ENCODE data around the gene KCTD6. TPM values are rescaled to one million over a fixed set of nuclear protein-coding genes. Genes with fewer than 3 reads are reported as not detected.

KCTD6 gene
- total RNA-seq, 1 donor from 2014 or later: 4.2 TPM

GRCh38 chr3:58551636-58552180 lies 59.8 kb downstream of the KCTD6 start:
- DNase-seq (ENCODE audit: low read depth in 2 of 2): no peak

Other genes with a start within 250 kb of the KCTD6 start
- 12.9 and 15.4 TPM in 2 replicates for gene RPP14, start 185.9 kb upstream of the KCTD6 start, total RNA-seq
- gene HTD2, start 185.6 kb upstream of the KCTD6 start, total RNA-seq: 4.1 and 8.1 TPM in 2 replicates
- gene PXK, start 159.2 kb upstream of the KCTD6 start, total RNA-seq: 18.0 and 30.2 TPM in 2 replicates
- gene PDHB, start 58.3 kb upstream of the KCTD6 start, total RNA-seq: 60.3 and 63.6 TPM in 2 replicates
- gene ACOX2, start 45.1 kb downstream of the KCTD6 start, total RNA-seq: 1.0 and 1.6 TPM in 2 replicates
- 0.76 and 1.2 TPM in 2 replicates for gene FAM107A, start 85.3 kb downstream of the KCTD6 start, total RNA-seq
- 0.13 and 0.26 TPM in 2 replicates for gene FAM3D, start 174.7 kb downstream of the KCTD6 start, total RNA-seq